Vagina (tissue), 2 donors: ENCODE measurements around the gene KLRF1.

Experiments
- POLR2A ChIP-seq, 2 donors: fragments of 450-650 bp; IDR thresholded peaks; one replicate each; pipeline ENCODE4 v1.6.1; 2017; ENCODE audit warnings: antibody characterized with exemption in 2 of 2, mild to moderate bottlenecking in 2 of 2, moderate library complexity in 2 of 2
- POLR2AphosphoS5 ChIP-seq, 2 donors: sonication (generic); formaldehyde crosslinking; IDR thresholded peaks; one replicate each; pipeline ENCODE4 v1.9.0; 2017; ENCODE audit warnings: antibody characterized with exemption in 2 of 2, mild to moderate bottlenecking in 2 of 2, low read depth in 1 of 2; ENCODE audit not compliant: insufficient read depth in 1 of 2
- TF ChIP-seq, protein P1 (sequence below), 3 experiments: fragments of 450-650 bp in 2 of 3; fragments of 200-600 bp in 1 of 3; sonication (generic) in 1 of 3; IDR thresholded peaks; one replicate each; pipeline ENCODE4 v1.5.1; 2017 to 2019; ENCODE audit warnings: antibody characterized with exemption in 3 of 3, mild to moderate bottlenecking in 2 of 3, moderate library complexity in 2 of 3

DNA sequence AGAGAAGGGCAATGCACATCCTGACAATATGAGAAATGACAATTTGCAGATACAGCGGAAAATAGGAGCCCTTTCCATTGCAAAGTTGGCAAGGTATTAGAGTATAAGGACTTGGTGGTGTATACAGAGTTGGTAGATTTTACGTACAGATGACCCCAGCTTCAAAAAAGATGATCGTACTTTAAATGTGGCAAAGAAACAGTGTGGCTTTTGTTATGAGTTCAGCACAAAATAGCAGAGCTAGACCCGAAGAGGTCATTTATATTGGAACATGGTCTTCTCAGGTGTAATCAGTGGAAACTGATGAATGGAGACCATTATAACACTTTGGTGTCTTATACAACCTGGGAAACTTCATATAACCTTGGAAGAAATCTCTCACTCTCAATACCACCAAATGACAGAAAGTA, 39.6 kb downstream of the KLRF1 start:
- TF ChIP-seq, protein P1, sequence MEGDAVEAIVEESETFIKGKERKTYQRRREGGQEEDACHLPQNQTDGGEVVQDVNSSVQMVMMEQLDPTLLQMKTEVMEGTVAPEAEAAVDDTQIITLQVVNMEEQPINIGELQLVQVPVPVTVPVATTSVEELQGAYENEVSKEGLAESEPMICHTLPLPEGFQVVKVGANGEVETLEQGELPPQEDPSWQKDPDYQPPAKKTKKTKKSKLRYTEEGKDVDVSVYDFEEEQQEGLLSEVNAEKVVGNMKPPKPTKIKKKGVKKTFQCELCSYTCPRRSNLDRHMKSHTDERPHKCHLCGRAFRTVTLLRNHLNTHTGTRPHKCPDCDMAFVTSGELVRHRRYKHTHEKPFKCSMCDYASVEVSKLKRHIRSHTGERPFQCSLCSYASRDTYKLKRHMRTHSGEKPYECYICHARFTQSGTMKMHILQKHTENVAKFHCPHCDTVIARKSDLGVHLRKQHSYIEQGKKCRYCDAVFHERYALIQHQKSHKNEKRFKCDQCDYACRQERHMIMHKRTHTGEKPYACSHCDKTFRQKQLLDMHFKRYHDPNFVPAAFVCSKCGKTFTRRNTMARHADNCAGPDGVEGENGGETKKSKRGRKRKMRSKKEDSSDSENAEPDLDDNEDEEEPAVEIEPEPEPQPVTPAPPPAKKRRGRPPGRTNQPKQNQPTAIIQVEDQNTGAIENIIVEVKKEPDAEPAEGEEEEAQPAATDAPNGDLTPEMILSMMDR (IDR thresholded peaks at IDR 0.05), result no peak
- TF ChIP-seq POLR2AphosphoS5 (IDR thresholded peaks at IDR 0.05; ENCODE audit: insufficient read depth in 1 of 2, low read depth in 1 of 2) (no peak), POLR2A (IDR thresholded peaks at IDR 0.05) (no peak)
